Measurements from ENCODE around the gene CAMK1D. TPM values are rescaled to one million over a fixed set of nuclear protein-coding genes. Genes with fewer than 3 reads are reported as not detected.

The CAMK1D gene
- total RNA-seq, 1 donor from 2014 or later, result 7.6 TPM

- Mint-ChIP-seq H3K9me3 (peaks cover 14% of the 10 kb centered on the region), H3K36me3 (no peaks in the 10 kb centered on the region), H3K27ac (no peak overlapping the region), H3K27me3 (ENCODE audit: low read depth) (no peaks in the 10 kb centered on the region), H3K4me1 (peaks cover 1% of the 10 kb centered on the region), H3K4me3 (no peak overlapping the region)
- no peak for TF ChIP-seq CTCF (IDR thresholded peaks at IDR 0.05; ENCODE audit: unreplicated experiment)
- DNase-seq (ENCODE audit: low spot score in 2 of 2, unreplicated experiment in 2 of 2), result no peak
These were observed 281.9 kb downstream of the CAMK1D start for GRCh38 chr10:12631216-12631615.

- Mint-ChIP-seq H3K27ac (no peak overlapping the region), H3K4me3 (no peak overlapping the region), H3K36me3 (no peaks in the 10 kb centered on the region), H3K4me1 (no peaks in the 10 kb centered on the region), H3K9me3 (peaks cover 14% of the 10 kb centered on the region), H3K27me3 (ENCODE audit: low read depth) (no peaks in the 10 kb centered on the region)
- DNase-seq (ENCODE audit: low spot score in 2 of 2, unreplicated experiment in 2 of 2), result no peak
- no peak for TF ChIP-seq CTCF (IDR thresholded peaks at IDR 0.05; ENCODE audit: unreplicated experiment)
These were observed 282.6 kb downstream of the CAMK1D start for GRCh38 chr10:12631787-12632562.

GRCh38 chr10:12633776-12634620 lies 284.7 kb downstream of the CAMK1D start:
- no peaks in the 10 kb centered on the region for H3K36me3 Mint-ChIP-seq
- H3K27ac Mint-ChIP-seq, result no peak overlapping the region
- peaks cover 7% of the 10 kb centered on the region for H3K27me3 Mint-ChIP-seq (ENCODE audit: low read depth)
- no peak overlapping the region for H3K4me3 Mint-ChIP-seq
- DNase-seq (ENCODE audit: low spot score in 2 of 2, unreplicated experiment in 2 of 2), result no peak
- peaks cover 14% of the 10 kb centered on the region for H3K9me3 Mint-ChIP-seq
- no peak for TF ChIP-seq CTCF (IDR thresholded peaks at IDR 0.05; ENCODE audit: unreplicated experiment)
- H3K4me1 Mint-ChIP-seq, result no peaks in the 10 kb centered on the region

- Mint-ChIP-seq H3K27me3 (ENCODE audit: low read depth) (peaks cover 7% of the 10 kb centered on the region), H3K27ac (no peak overlapping the region), H3K9me3 (peaks cover 14% of the 10 kb centered on the region), H3K36me3 (no peaks in the 10 kb centered on the region), H3K4me1 (no peaks in the 10 kb centered on the region), H3K4me3 (no peak overlapping the region)
- TF ChIP-seq CTCF (IDR thresholded peaks at IDR 0.05; ENCODE audit: unreplicated experiment), result no peak
- no peak for DNase-seq (ENCODE audit: low spot score in 2 of 2, unreplicated experiment in 2 of 2)
These were observed 285.2 kb downstream of the CAMK1D start for GRCh38 chr10:12634621-12634931.

GRCh38 chr10:12635127-12635541 lies 285.8 kb downstream of the CAMK1D start:
- Mint-ChIP-seq H3K27ac (no peak overlapping the region), H3K4me3 (no peak overlapping the region), H3K36me3 (no peaks in the 10 kb centered on the region), H3K27me3 (ENCODE audit: low read depth) (peaks cover 7% of the 10 kb centered on the region), H3K9me3 (peaks cover 14% of the 10 kb centered on the region), H3K4me1 (no peaks in the 10 kb centered on the region)
- TF ChIP-seq CTCF (IDR thresholded peaks at IDR 0.05; ENCODE audit: unreplicated experiment), result no peak
- DNase-seq (ENCODE audit: low spot score in 2 of 2, unreplicated experiment in 2 of 2), result no peak

Measured in mesothelial cell of epicardium (in vitro differentiated cells).